H1 (cell line): ENCODE results near the gene SRR. TPM values are rescaled to one million over a fixed set of nuclear protein-coding genes. Genes with fewer than 3 reads are reported as not detected.

Experiments
- ASH2L ChIP-seq: fragments of 200-600, 300-600 bp; sonication (generic); IDR thresholded peaks from one replicate; pipeline ENCODE4 v1.7.1; 2017; ENCODE audit warnings: low read length
- ATF2 ChIP-seq: IDR thresholded peaks from 2 replicates; pipeline ENCODE4 v1.6.1; 2012; ENCODE audit warnings: low read length, inconsistent platforms
- BACH1 ChIP-seq: IDR thresholded peaks from 2 replicates; pipeline ENCODE4 v1.6.1; 2012; ENCODE audit warnings: low read length, improper control_type of control experiment
- BCL11A ChIP-seq, 2 experiments: IDR thresholded peaks; one replicate each; pipeline ENCODE4 v1.6.1; 2011; ENCODE audit warnings: low read depth in 2 of 2, low read length in 2 of 2, mild to moderate bottlenecking in 2 of 2
- CBX5 ChIP-seq: fragments of 300-800, 300-1000 bp; sonication (generic); IDR thresholded peaks from 2 replicates; pipeline ENCODE4 v1.7.1; 2016; ENCODE audit warnings: antibody characterized with exemption, low read length, low read depth
- CBX8 ChIP-seq: fragments of 300-800, 300-1000 bp; sonication (generic); IDR thresholded peaks from 2 replicates; pipeline ENCODE4 v1.7.1; 2016; ENCODE audit warnings: low read depth, low read length, borderline replicate concordance
- CEBPB ChIP-seq: IDR thresholded peaks from 2 replicates; pipeline ENCODE4 v1.6.1; 2012; ENCODE audit warnings: low read depth, low read length
- CHD1 ChIP-seq: IDR thresholded peaks from 2 replicates; pipeline ENCODE4 v1.6.1; 2012; ENCODE audit warnings: low read depth, low read length, improper control_type of control experiment
- EGR1 ChIP-seq: IDR thresholded peaks from 2 replicates; pipeline ENCODE4 v1.6.1; 2011; ENCODE audit warnings: low read depth, low read length, borderline replicate concordance
- EZH2 ChIP-seq: fragments of 200-600 bp; sonication (generic); IDR thresholded peaks from 2 replicates; pipeline ENCODE4 v1.7.1; 2012; ENCODE audit warnings: low read depth, mild to moderate bottlenecking, moderate library complexity, low read length, inconsistent platforms; ENCODE audit not compliant: severe bottlenecking
- HDAC2 ChIP-seq, 2 experiments: fragments of 300-600 bp in 1 of 2; sonication (generic) in 1 of 2; IDR thresholded peaks; 2 replicates each; pipeline ENCODE4 v1.6.1; 2011 to 2012; ENCODE audit warnings: low read depth in 2 of 2, low read length in 2 of 2, mild to moderate bottlenecking in 2 of 2, moderate library complexity in 2 of 2, borderline replicate concordance in 1 of 2, inconsistent platforms in 1 of 2
- PHF8 ChIP-seq: fragments of 200-600 bp; sonication (generic); conservative IDR thresholded peaks from 2 replicates; pipeline ENCODE4 v1.7.1; 2012; ENCODE audit warnings: low read depth, mild to moderate bottlenecking, inconsistent platforms, low read length, moderate library complexity
- RXRA ChIP-seq: IDR thresholded peaks from 2 replicates; pipeline ENCODE4 v1.6.1; 2011; ENCODE audit warnings: low read depth, mild to moderate bottlenecking, low read length, moderate library complexity; ENCODE audit not compliant: insufficient read depth
- TAF1 ChIP-seq: IDR thresholded peaks from 2 replicates; pipeline ENCODE4 v1.6.1; 2011; ENCODE audit warnings: mild to moderate bottlenecking, low read depth, low read length
- TAF7 ChIP-seq: optimal IDR thresholded peaks from 2 replicates; pipeline ENCODE3; 2011; ENCODE audit warnings: low read depth, mild to moderate bottlenecking, inconsistent platforms, low read length, moderate library complexity, borderline replicate concordance
- TBP ChIP-seq: IDR thresholded peaks from 2 replicates; pipeline ENCODE4 v1.6.1; 2011; ENCODE audit warnings: low read depth, low read length, improper control_type of control experiment
- polyA plus RNA-seq, 7 experiments: library from polyadenylated mRNA; depleted of rRNA in 3 of 7; stranded (reverse) in 5 of 7; unstranded in 2 of 7; fragments of >200 nt in 5 of 7; fragments of 200-250 nt in 2 of 7; gene quantifications; 1 replicate in 5 of 7; 2 replicates in 1 of 7; 4 replicates in 1 of 7; pipeline versions ENCODE4 v1.2.1 to v1.2.3, GENCODE V29; 2011 to 2013; ENCODE audit warnings: missing spikeins in 2 of 7, mixed read lengths in 2 of 7
- total RNA-seq: library from RNA; stranded (reverse); fragmentation: NEBNext Ultra II Directional; extraction: Animal tissue kit (Norgen Biotek cat#: 25700); gene quantifications from 2 replicates; pipeline ENCODE4 v1.2.1, GENCODE V29; 2021

The SRR gene
- total and polyA plus RNA-seq, 2 of the 8 experiments (the other 6 are each of a cell fraction or from before 2014, with no cell fraction given): 3.6 to 4.5 TPM

- no peak for TF ChIP-seq CHD1
- no peak for TF ChIP-seq RXRA
- TF ChIP-seq EGR1: no peak
- TF ChIP-seq HDAC2 (IDR thresholded peaks at IDR 0.05; ENCODE audit: borderline replicate concordance in 1 of 2, low read depth in 2 of 2, low read length in 2 of 2): peak in 1 of 2 experiments; percentile 37; a peak in 1 of 4 replicates
- no peak for TF ChIP-seq CBX8
- TF ChIP-seq CEBPB: no peak
- TF ChIP-seq CBX5: no peak
- no peak for TF ChIP-seq BACH1
- TF ChIP-seq EZH2: no peak
- no peak for TF ChIP-seq TAF7
- TF ChIP-seq ATF2: no peak
- TF ChIP-seq ASH2L: peak; percentile 33
- no peak for TF ChIP-seq BCL11A (IDR thresholded peaks at IDR 0.05; ENCODE audit: low read depth in 2 of 2, low read length in 2 of 2)
- peak; percentile 26 for TF ChIP-seq PHF8
- TF ChIP-seq TAF1: 0 out of 2 replicates have a peak, but pooled peaks have one; percentile 7
- TF ChIP-seq TBP: no peak
Measured at GRCh38 chr17:2337544-2338314, 34.0 kb downstream of the SRR start (continued).
